ENCODE measurements around the gene VWA1. TPM values are rescaled to one million over a fixed set of nuclear protein-coding genes. Genes with fewer than 3 reads are reported as not detected.

The VWA1 gene
- polyA plus RNA-seq, 1 donor, result 92.3 TPM

DNA sequence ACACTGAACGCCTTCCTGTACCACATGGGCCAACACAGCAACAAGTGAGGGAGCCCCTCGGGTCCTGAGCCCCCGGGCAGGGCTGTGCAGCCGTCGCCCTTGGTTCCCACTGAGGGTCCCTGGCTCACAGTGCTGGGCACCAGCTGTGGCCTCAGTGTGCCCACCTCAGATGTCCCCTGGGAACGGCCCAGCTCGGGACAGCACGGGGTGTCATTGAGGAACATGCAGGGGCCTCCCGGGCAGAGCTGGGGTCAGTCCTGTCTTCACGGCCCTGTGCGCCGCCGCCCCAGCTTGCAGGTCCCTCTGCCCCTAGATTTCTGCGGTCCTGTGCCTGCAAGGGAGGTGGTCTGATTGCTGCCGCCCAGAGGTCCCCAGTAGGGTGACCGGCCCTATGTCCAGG is 53.7 kb downstream of the VWA1 start:
- H3K36me3 ChIP-seq (ENCODE audit: control insufficient read depth, insufficient read depth, low read length), result peaks cover 49% of the 10 kb centered on the region
- no peak overlapping the region for H3K4me3 ChIP-seq (ENCODE audit: low read length)
- H3K27ac ChIP-seq (ENCODE audit: low read length), result no peak overlapping the region
- no peaks in the 10 kb centered on the region for H3K4me1 ChIP-seq (ENCODE audit: control insufficient read depth, insufficient read depth, low read length)
- no CpG with 5 or more reads among the region's 16 CpGs for WGBS (ENCODE audit: insufficient coverage, low lambda C conversion rate)
- no peak for DNase-seq
- H3K9me3 ChIP-seq (ENCODE audit: control insufficient read depth, low read depth, low read length), result peaks cover 16% of the 10 kb centered on the region
- H3K27me3 ChIP-seq (ENCODE audit: control insufficient read depth, insufficient read depth, low read length), result no peaks in the 10 kb centered on the region

DNA sequence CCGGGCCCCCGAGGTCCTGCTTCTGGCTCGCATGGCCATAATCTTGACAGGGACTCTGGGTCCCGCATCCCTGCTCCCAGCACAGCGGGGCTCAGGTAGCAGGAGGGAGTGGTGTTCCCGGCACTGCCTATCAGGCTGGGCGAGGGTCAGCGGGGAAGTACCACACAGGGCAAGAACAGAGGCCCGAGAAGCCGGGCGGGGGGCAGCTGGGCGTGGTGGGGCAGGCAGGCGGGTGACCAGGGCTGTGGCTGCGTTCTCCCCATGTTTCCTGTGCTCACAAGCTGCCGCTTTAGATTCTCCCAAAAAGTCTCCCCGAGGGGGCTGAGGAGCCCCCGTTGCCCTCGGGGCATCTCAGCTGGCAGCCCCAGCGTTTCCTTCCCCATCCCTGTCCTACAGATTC is 54.4 kb downstream of the VWA1 start:
- WGBS (ENCODE audit: insufficient coverage, low lambda C conversion rate), result no CpG with 5 or more reads among the region's 19 CpGs
- H3K36me3 ChIP-seq (ENCODE audit: control insufficient read depth, insufficient read depth, low read length), result peaks cover 49% of the 10 kb centered on the region

DNA sequence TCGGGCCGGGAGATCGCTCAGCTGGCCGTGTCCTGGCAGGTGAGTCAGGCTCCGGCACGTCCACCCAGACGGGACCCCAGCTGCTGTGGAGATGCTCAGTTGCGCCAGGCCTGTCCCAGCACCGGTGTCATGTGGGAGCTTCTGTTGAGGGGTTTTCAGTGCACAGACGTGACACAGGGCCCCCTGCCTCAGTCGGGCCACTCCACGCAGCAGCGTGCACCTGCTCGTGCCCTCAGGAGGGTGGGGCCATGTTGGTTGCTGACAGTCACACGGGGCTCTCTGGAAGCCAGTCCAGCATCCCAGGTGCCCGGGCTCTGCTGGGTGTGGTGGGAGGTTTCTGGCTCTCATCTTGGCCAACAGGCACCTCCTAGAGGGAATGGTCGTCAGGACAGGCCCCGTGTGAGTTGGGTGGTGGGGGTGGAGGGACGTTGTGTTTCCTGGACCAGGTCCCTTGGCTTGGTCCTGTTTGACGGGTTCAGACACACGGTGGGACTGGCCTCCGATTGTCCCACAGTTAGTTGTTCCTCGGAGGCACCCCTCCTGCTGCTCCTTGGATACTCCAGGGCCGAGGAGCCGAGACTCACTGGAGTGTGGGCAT is 55.2 kb downstream of the VWA1 start:
- Histone ChIP-seq H3K36me3 (ENCODE audit: control insufficient read depth, insufficient read depth, low read length) (peaks cover 52% of the 10 kb centered on the region), H3K9me3 (ENCODE audit: control insufficient read depth, low read depth, low read length) (peaks cover 16% of the 10 kb centered on the region), H3K4me1 (ENCODE audit: control insufficient read depth, insufficient read depth, low read length) (no peaks in the 10 kb centered on the region), H3K4me3 (ENCODE audit: low read length) (no peak overlapping the region), H3K27ac (ENCODE audit: low read length) (no peak overlapping the region), H3K27me3 (ENCODE audit: control insufficient read depth, insufficient read depth, low read length) (no peaks in the 10 kb centered on the region)
- no CpG with 5 or more reads among the region's 25 CpGs for WGBS (ENCODE audit: insufficient coverage, low lambda C conversion rate)
- DNase-seq, result no peak

More for the DNA sequence above, 54.4 kb downstream of the VWA1 start:
- peaks cover 16% of the 10 kb centered on the region for H3K9me3 ChIP-seq (ENCODE audit: control insufficient read depth, low read depth, low read length)
- DNase-seq, result no peak
- no peak overlapping the region for H3K27ac ChIP-seq (ENCODE audit: low read length)
- no peak overlapping the region for H3K4me3 ChIP-seq (ENCODE audit: low read length)
- H3K4me1 ChIP-seq (ENCODE audit: control insufficient read depth, insufficient read depth, low read length), result no peaks in the 10 kb centered on the region
- no peaks in the 10 kb centered on the region for H3K27me3 ChIP-seq (ENCODE audit: control insufficient read depth, insufficient read depth, low read length)

DNA sequence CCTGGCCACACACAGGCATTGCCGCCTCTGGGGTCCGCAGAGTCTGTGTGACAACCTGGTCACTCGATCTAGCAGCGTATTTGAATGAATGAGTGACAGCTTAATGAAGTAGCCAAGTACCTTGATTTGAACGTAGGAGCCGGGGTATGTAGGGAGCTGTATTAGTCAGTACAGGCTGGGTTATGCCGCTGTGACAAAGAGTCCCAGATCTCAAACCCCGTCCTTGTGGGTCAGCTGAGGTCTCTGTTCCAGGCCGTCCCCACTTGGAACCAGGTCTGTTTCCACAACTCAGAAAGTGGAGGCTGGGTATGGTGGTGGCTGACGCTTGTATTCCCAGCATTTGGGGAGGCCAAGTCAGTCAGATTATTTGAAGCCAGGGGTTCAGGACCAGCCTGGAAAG is 56.1 kb downstream of the VWA1 start:
- WGBS (ENCODE audit: insufficient coverage, low lambda C conversion rate), result no CpG with 5 or more reads among the region's 10 CpGs
- peaks cover 55% of the 10 kb centered on the region for H3K36me3 ChIP-seq (ENCODE audit: control insufficient read depth, insufficient read depth, low read length)
- H3K4me1 ChIP-seq (ENCODE audit: control insufficient read depth, insufficient read depth, low read length), result no peaks in the 10 kb centered on the region

More for the DNA sequence above, 56.1 kb downstream of the VWA1 start:
- Histone ChIP-seq H3K4me3 (ENCODE audit: low read length) (no peak overlapping the region), H3K9me3 (ENCODE audit: control insufficient read depth, low read depth, low read length) (peaks cover 16% of the 10 kb centered on the region), H3K27ac (ENCODE audit: low read length) (no peak overlapping the region), H3K27me3 (ENCODE audit: control insufficient read depth, insufficient read depth, low read length) (no peaks in the 10 kb centered on the region)
- DNase-seq, result no peak

Other genes starting within 250 kb of the VWA1 start
- 0.49 TPM for gene TNFRSF18, start 229.1 kb upstream of the VWA1 start, polyA plus RNA-seq
- 1.1 TPM for gene TNFRSF4, start 221.5 kb upstream of the VWA1 start, polyA plus RNA-seq
- 174 TPM for gene SDF4, start 203.7 kb upstream of the VWA1 start, polyA plus RNA-seq
- gene B3GALT6, start 203.5 kb upstream of the VWA1 start, polyA plus RNA-seq, result 16.1 TPM
- gene C1QTNF12, start 189.0 kb upstream of the VWA1 start, polyA plus RNA-seq, result 50.5 TPM
- gene UBE2J2, start 161.8 kb upstream of the VWA1 start, polyA plus RNA-seq, result 52.9 TPM
- gene SCNN1D, start 155.3 kb upstream of the VWA1 start, polyA plus RNA-seq, result 18.7 TPM
- gene ACAP3, start 127.8 kb upstream of the VWA1 start, polyA plus RNA-seq, result 67.7 TPM
- 14.5 TPM for gene PUSL1, start 127.1 kb upstream of the VWA1 start, polyA plus RNA-seq
- gene INTS11, start 111.0 kb upstream of the VWA1 start, polyA plus RNA-seq, result 147 TPM
- gene CPTP, start 110.9 kb upstream of the VWA1 start, polyA plus RNA-seq, result 17.7 TPM
- gene TAS1R3, start 104.4 kb upstream of the VWA1 start, polyA plus RNA-seq, result 0.69 TPM
- gene DVL1, start 86.3 kb upstream of the VWA1 start, polyA plus RNA-seq, result 45.4 TPM
- 346 TPM for gene MXRA8, start 77.1 kb upstream of the VWA1 start, polyA plus RNA-seq
- 88.4 TPM for gene AURKAIP1, start 60.5 kb upstream of the VWA1 start, polyA plus RNA-seq
- gene CCNL2, start 36.4 kb upstream of the VWA1 start, polyA plus RNA-seq, result 285 TPM
- gene MRPL20, start 28.4 kb upstream of the VWA1 start, polyA plus RNA-seq, result 135 TPM
- gene ANKRD65, start 14.4 kb upstream of the VWA1 start, polyA plus RNA-seq, result 2.6 TPM
- gene ATAD3C, start 14.0 kb downstream of the VWA1 start, polyA plus RNA-seq, result 1.0 TPM
- 21.8 TPM for gene ATAD3B, start 36.1 kb downstream of the VWA1 start, polyA plus RNA-seq
- 20.1 TPM for gene ATAD3A, start 76.5 kb downstream of the VWA1 start, polyA plus RNA-seq
- 3.9 TPM for gene TMEM240, start 104.9 kb downstream of the VWA1 start, polyA plus RNA-seq
- 79.4 TPM for gene SSU72, start 139.2 kb downstream of the VWA1 start, polyA plus RNA-seq
- gene FNDC10, start 164.4 kb downstream of the VWA1 start, polyA plus RNA-seq, result 2.4 TPM
- gene MIB2, start 179.8 kb downstream of the VWA1 start, polyA plus RNA-seq, result 49.8 TPM
- 10.7 TPM for gene MMP23B, start 196.5 kb downstream of the VWA1 start, polyA plus RNA-seq
- gene CDK11B, start 223.3 kb downstream of the VWA1 start, polyA plus RNA-seq, result 27.2 TPM